ENCODE data around the gene FAM241A.

- TF ChIP-seq EP300 (IDR thresholded peaks at IDR 0.05) (no peak), CTCF (IDR thresholded peaks at IDR 0.05) (no peak)
These were observed 38.0 kb downstream of the FAM241A start for GRCh38 chr4:112183252-112183651.

Measured in gastroesophageal sphincter (tissue), 3 donors.